ENCODE measurements around the gene PTH1R.

The PTH1R gene

GRCh38 chr3:46934072-46934471 is 56.6 kb downstream of the PTH1R start:
- DNase-seq = no peak

DNA sequence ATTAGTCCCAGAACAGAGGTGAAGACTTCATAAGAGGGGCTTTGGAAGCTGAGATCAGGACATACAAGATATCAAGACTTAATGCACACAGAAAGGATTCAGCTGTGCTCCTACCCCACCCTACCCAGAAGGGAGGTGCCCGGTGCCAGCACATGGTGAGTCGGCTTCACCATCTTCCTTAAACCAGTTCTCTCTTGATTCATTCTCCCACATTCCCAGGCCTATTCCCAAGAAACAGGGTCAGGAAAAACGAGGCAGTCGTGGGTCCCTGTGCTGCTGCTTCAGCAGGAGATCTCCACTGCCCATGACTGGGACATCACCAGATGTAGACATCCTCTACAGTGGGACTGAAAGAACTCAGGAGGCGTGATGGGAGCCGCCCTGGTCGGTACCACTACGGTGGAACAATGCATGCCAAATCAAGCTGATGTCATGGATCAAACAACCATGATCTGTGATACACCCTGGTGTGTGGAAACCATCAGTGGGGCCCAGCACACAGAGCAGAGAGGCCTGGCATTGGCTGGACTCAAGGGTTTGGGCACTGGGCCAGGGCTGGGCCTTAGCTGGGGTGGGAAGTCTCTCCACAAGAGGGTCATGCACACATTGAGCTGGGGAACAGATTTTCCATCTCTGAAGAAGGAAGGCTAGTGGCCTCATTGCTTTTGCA is 57.1 kb downstream of the PTH1R start:
- no peak for DNase-seq

DNA sequence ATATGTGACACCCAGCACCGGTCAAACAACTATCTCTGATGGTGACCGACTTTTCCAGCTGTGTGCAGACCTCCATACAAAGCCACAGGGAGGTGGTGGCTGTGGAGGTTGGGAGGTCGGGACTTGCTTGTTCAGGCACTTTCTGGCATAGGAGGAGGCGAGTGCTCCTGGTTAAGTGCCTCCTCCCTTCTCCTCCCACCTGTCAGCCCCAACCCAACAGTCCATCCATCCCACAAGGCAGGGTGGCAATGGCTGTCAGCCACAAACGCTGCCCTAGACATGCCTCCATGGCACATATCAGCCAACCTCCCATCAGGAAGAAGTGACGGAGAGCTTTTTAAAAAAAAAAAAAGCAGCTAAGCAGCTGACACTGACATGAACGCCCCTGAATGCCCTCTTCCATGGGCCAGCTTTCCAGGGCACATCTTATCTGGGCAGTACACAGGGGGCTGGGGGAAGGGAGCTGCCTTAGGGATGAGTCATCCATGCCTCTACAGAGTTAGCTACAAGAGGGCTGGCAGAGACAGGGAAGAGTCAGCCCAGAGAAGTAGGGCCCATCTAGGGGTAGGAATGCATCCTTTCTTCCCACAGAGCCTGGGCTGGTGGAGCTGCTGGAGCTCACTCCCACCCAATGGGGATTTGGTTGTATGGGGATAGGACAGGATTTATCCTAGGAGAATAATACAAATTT is 57.8 kb downstream of the PTH1R start:
- peak; percentile 41 for DNase-seq

GRCh38 chr3:46935989-46936558 is 58.6 kb downstream of the PTH1R start:
- DNase-seq = peak; percentile 84

- no peak for DNase-seq
Observed at GRCh38 chr3:46936733-46937250, 59.3 kb downstream of the PTH1R start.

- DNase-seq = no peak
Observed at GRCh38 chr3:46938118-46938517, 60.6 kb downstream of the PTH1R start.

DNA sequence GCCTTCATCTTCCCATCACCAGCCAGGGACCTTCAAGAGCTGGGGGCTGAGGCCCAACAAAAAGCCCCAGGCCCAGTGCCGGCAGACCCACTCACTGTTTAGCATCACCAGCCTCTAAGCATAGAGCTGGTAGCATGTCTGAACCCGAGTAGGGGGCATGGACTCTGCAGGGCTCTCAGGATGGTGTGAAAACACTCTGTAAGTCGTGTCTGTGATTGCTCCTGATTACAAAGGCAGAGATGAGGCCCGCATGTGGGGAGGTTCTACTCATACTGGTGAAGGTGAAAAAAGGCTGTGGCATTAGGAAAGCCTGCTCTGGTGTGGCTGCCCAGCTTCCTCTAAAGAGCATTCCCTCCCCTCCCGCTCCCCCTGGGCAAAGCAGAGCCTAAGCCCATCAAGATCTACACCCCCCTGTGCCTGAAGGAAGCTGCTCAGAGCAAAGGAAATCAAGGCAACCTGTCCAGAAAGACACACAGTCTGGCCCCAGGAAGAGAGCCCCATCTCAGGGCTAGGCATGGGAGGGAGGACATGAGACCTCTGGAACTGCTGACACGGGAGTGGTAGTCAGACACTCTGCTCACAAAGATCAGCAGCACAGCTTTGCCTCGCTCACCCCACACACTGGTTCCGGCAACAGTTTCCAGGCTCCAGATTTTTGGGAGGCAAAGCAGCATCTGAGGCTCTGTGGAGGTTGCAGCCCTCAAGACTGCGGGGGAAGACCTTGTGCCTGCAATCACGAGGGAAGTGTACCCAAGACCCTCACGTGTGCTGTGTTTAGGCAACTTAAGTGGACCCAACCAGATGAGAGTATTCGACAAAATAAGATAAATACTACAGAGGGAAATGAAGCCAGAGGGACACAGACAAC is 62.3 kb downstream of the PTH1R start:
- DNase-seq = no peak

DNA sequence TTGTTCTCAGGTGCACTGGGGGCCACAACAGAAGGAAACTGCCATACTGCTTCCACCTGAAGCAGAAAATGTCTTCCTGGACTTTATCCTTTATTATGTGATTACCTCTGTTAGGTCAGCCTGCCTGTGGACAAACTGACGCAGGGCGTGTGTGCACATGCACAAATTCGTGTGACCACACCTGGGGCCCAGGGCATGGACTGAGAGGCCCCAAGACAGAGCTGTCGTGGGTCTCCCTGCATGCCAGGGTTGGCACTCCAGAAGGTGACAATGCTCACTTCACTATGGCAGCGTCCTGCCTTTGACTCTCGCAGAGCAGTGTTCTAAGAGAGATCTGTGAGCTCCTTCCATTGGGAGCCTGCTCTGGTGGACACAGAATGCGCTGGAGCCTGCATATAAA is 64.6 kb downstream of the PTH1R start:
- no peak for DNase-seq

DNA sequence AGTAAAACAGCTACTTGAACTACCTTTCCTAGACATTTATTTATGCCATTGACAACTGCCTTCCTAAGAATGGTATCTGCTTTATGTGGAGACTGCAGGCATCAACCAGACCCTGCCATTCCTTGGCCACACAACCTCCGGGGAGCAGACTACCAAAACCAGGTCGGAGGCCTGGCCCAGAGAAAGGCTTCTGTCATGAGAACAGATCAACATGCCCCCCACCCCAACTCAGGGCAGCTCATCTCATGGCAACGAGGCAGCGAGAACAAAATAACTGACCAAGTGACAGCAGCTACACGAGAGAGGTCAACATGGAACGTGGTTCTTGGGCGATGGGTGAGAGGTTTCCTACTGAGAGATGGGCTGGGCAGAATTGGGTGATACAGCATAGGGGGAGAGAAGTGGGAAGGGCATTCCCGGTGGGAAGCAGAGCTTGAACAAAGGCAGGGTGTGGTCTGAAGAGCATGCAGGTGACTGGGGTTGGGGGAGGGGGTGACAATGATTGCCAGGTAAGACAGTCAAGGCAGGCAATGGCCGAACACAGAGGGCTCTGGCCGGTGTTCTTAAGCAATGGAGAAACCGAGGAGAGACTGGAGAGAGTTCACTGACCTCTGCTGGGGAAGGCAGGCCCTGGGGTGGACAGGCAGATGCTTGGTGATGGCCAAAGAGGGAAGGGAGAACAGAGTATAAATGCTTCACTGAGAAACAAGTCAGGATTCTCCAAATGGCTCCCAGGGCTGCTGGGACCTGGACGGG is 65.1 kb downstream of the PTH1R start:
- no peak for DNase-seq

DNA sequence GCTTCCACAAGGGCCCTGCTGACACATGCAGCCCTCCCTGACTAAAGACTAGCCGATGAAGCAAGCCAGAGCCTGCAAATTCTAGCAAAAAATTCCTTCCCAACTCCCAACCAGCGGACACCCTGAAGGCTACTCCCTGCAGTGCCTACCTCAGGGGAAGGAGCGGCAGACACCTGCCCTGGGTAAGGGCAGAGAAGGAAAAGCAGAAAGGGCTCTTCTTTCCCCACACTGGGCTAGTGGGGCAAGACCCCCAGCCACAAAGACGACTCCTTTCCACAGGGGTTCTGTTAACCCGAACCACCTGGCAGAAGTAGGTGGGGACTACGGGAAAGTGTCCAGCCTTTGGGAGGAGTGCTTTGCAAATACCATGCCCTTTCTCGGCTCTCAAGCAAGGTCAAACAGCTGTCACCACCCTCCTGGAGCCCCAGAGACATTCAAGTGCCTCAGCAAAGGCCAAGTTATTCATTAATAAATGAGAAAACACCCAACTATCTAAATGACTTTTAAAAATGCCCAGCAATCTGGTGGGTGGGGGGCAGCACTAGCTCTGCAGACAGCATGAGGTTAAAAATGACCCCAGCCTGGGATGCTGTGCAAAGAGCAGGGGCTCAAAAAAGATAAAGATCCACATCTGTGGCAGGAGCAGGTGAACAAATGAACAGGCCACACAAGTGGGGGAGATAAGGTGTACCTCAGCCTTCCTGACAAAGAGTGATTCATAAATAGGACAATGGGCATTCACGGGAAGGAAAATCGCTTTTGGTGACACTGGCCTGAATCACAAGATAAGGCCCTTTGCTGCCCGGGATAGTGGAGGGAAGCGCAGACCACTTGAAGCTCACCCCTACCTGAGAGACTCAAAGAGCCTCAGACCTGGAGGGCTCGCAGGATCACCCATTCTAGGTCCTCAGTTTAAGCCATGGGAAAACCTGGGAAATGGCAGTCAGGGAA is 66.0 kb downstream of the PTH1R start:
- DNase-seq = no peak

- DNase-seq = no peak
Observed at GRCh38 chr3:46944191-46944590, 66.7 kb downstream of the PTH1R start.

DNA sequence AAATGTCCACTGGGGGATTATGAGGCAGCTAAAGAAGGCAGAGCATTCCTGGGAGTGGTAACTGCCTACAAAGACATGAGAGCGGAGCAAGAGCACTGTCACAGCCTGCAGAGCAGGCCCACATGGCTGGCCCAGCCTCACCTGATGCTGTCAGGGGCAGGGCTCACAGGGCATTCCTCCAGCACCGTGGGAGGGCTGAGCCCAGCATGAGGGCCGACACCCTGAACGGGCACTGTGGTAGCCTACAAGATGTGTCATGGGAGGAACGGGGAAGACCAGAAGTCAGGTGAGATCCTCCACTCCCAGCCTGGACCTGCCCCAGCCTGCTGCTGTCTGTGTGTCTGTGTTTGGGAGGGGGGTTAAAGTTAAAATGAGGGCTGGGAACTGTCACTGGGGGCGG is 68.9 kb downstream of the PTH1R start:
- no peak for DNase-seq

DNA sequence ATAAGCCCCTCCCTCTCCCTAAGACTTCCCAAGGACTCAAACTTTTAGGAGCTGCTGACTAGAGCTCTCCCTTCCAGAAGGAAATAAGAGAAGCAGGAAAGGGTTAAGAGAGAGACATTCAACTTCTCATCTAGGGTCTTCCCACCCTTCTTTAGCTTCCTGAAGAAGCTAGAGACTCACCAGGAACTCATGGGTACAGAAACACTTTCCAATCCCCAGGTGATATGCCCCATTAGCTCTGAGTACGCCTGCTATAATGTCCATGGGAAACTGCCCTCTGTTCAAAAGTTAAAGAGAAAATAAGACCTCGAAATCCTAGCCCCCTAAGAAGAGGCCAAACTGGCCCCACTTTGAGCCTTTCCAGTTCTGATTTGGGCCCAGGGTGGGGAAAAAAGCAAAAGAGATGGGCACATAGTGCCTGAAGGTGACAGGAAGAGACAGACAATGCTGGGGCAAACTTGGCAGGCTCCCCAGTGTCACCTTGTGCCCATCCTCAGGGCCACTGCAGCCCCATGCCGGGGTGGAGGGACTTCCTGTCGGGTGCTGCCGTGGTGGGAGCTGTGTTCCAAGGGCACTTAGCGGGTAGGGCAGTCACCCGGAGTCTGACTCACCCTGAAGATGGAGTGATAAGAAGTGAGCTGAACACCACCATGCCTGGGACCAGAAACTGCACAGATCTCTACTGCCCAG is 69.5 kb downstream of the PTH1R start:
- no peak for DNase-seq

DNA sequence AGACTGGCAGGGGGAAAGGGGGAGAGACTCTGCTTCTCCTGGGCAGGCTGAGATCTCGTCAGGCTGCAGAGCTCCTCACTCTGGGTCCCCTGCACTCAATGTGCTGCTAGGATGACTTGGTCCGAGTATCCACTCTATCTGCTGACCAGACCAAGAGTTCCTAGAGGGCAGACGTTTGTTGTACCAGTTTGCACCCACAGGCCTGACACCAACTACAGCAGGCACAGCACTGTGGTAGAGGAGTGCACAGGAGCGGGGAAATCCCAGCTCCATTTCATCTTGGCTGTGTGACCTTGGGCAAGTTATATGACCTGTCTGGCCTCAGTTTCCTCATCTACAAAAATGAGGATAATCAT is 70.0 kb downstream of the PTH1R start:
- no peak for DNase-seq

DNA sequence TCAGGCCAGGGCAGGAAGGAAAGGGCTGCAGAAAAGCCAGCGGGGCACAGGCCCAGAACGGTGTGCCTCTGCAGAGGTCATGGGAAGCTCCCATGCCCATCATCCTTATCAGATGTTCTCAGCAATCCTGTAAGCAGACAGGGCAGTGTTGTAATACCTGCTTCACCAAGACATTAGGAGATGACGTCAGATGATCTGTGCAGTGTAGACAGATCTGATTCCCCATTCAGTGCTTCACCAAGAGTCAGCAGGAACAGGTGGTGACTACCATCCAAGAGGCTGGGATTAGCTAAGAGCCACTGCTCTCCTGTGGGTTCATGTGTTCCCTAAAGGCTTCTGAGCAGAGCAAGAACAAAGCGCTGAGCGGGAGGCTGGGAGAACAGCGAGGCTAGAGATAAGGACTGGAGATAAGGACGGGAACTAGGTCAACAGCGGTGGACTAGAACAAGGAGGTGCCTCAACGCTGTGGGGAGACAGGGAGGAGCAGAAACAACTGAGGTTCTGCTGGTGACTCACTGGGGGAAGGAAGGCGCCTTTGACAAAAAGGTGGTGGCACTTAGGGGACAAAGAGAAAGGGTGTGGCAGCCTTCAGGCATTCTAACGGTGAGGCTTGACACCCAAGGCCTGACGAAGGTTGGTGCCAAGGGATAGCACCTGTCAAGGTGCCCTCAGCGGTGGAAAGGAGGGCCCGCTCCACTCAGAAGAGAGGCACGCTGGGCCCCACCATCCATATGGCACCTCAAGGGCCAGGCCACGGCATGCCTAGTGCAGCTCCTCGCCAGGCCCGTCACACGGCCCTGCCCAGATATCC is 70.7 kb downstream of the PTH1R start:
- peak; percentile 51 for DNase-seq

GRCh38 chr3:46948830-46949671 is 71.5 kb downstream of the PTH1R start:
- peak; percentile 77 for DNase-seq

- no peak for DNase-seq
Observed at GRCh38 chr3:46950177-46950576, 72.7 kb downstream of the PTH1R start.

- no peak for DNase-seq
Observed at GRCh38 chr3:46950650-46951241, 73.2 kb downstream of the PTH1R start.
